Ovary (tissue), 3 donors: ENCODE data around the gene GRIK3.

ENCODE experiments used
- CTCF ChIP-seq, 3 donors: fragments of 450-650 bp in 2 of 3; fragments of 200-600 bp in 1 of 3; IDR thresholded peaks; one replicate each; pipeline versions ENCODE4 v1.5.1 to v1.8.0; 2016 to 2022; ENCODE audit warnings: antibody characterized with exemption in 3 of 3, mild to moderate bottlenecking in 1 of 3
- POLR2A ChIP-seq: fragments of 450-650 bp; IDR thresholded peaks from one replicate; pipeline ENCODE4 v1.6.1; 2017; ENCODE audit warnings: antibody characterized with exemption, mild to moderate bottlenecking, moderate library complexity
- donor health status: DM: no; HTN: no; CAD: no.

DNA sequence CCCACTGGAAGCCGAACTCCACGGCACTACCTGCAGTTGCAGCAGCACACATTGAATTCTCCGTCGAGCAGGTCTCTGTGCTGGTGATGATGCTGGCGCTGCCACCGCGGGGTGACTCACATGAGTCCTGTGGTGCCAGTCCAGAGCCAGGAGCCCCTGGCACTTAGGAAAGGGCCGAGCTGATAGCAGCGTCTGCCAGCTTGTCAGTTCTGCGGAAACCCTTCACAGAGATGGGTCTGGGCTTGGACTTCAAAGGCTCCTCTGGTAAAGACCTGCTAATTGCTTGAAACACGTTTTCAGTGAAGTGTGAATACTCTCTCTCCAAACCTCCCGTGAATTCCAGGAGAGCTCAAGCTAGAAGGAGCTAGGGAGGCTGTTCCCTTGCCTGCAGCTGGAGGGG is 92.2 kb downstream of the GRIK3 start:
- TF ChIP-seq CTCF (IDR thresholded peaks at IDR 0.05) = no peak
- no peak for TF ChIP-seq POLR2A
